ENCODE results near the gene TRPT1. TPM values are rescaled to one million over a fixed set of nuclear protein-coding genes. Genes with fewer than 3 reads are reported as not detected.

TRPT1 gene
- total and polyA plus RNA-seq, 7 donors: 49.6 to 131 (median 96.1) TPM

DNA sequence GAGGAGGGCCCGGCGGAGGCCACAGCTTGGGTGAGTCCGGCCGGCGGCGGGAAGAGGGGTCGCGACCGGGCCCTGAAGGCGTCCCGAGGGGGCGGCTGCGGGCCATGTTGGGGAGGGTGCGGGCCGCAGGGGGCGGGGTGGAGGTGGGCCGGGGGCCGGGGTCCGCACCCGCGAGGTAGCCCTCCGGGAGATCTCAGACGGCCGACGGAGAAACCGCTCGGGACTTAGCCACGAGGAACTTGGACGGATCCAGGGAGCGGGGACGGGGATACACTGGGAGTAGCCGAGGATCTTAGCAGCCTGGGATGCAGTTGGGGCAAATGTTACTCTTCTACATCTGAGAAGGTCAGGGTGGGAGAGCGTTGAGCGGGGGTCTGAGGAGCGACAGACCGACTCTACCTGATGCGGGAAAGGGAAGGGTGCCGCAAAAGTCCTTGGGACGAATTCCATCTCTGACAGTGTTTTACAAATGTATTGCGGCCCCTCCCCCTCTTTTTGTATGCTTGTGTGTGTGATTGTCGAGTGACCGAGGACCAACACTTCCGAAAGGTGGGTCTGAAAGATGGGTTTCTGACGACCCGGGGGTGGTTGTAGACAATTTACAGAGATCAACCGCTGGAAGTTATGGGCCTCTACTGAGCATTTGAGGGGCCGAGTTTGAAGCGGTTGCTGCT lies 39.4 kb downstream of the TRPT1 start:
- Histone ChIP-seq H3K27me3 (ENCODE audit: insufficient read depth in 3 of 3, low read length in 2 of 3) (no peaks in the 10 kb centered on the region), H3K36me3 (ENCODE audit: insufficient read depth in 1 of 2, low read depth in 1 of 2) (peaks cover 0 to 11% of the 10 kb centered on the region in 2 donors), H3K27ac (no peak overlapping the region), H3K4me3 (no peak overlapping the region), H3K9me3 (no peaks in the 10 kb centered on the region), H3K4me1 (peaks cover 47% of the 10 kb centered on the region)
- 1 to 3% (median 2%) methylated on average over 45 to 48 of the region's 48 CpGs for WGBS, 3 donors
- ATAC-seq: no peak
- no peak for TF ChIP-seq CTCF (IDR thresholded peaks at IDR 0.05)
- no peak for DNase-seq
- intact Hi-C loops (cut with DNase I): loop anchor here in 1 of 2 donors (5.0 kb wide), 1 partner anchor 41 kb away; the partner anchor contains the start of genes NUDT22 and TRPT1

GRCh38 chr11:64185693-64186491 lies 40.1 kb downstream of the TRPT1 start, which contains the start of gene STIP1:
Gene STIP1, plus strand, starts transcription at chr11:64186171. Its CDS starts 91 bp downstream, at chr11:64186262.
- Histone ChIP-seq H3K4me1 (peaks cover 53% of the 10 kb centered on the region), H3K27ac (no peak within 1 kb of the TSS), H3K27me3 (ENCODE audit: insufficient read depth in 3 of 3, low read length in 2 of 3) (no peaks in the 10 kb centered on the region), H3K36me3 (ENCODE audit: insufficient read depth in 1 of 2, low read depth in 1 of 2) (peaks cover 0 to 11% of the 10 kb centered on the region in 2 donors), H3K4me3 (peak within 1 kb of the TSS; percentile 73), H3K9me3 (no peaks in the 10 kb centered on the region)
- DNase-seq: peak; percentile 98 to 99
- peak; percentile 31 for TF ChIP-seq CTCF (IDR thresholded peaks at IDR 0.05)
- intact Hi-C loops (cut with DNase I): loop anchor here in 1 of 2 donors (5.0 kb wide), 1 partner anchor 41 kb away; the partner anchor contains the start of genes NUDT22 and TRPT1
- peak; percentile 83 to 88 (median 86) for ATAC-seq
- WGBS, 3 donors: 0% methylated on average over 48 to 74 of the region's 74 CpGs

DNA sequence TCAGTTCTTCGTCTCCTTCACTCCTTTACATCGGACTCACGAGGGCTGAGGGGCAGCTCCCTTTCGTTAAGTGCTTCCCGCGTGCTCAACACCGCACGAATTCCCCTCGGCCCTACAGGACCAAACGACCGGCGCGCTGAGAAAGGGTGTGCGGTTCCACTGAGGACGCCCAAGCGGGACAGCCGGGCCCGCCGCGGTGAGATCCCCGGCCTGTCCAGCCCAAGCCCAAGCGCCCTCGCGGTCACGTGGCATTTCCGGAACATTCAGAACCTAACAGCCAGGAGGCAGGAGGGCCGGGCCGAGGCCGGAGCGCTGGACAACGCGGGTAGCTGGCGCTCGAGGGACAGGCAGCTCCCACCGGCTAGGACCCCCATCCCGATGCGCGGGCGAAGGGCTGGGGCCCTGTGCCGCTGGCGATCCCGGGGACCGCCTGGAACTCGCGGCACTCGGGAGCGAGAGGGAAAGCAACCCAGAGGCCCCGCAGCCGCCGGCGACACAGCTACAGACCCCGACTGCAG lies 40.8 kb downstream of the TRPT1 start:
- intact Hi-C loops (cut with DNase I): loop anchor here in 1 of 2 donors (5.0 kb wide), 1 partner anchor 42 kb away; the partner anchor contains the start of genes NUDT22 and TRPT1
- peak; percentile 46 to 55 (median 54) for ATAC-seq
- H3K36me3 ChIP-seq (ENCODE audit: insufficient read depth in 1 of 2, low read depth in 1 of 2): peaks cover 0 to 11% of the 10 kb centered on the region in 2 donors
- H3K27me3 ChIP-seq (ENCODE audit: insufficient read depth in 3 of 3, low read length in 2 of 3): no peaks in the 10 kb centered on the region
- DNase-seq: peak; percentile 90 to 92
- no peak overlapping the region for H3K27ac ChIP-seq
- TF ChIP-seq CTCF (IDR thresholded peaks at IDR 0.05): peak; percentile 33
- 0 to 1% (median 0%) methylated on average over 48 to 52 of the region's 52 CpGs for WGBS, 3 donors
- peaks cover 59% of the 10 kb centered on the region for H3K4me1 ChIP-seq
- no peaks in the 10 kb centered on the region for H3K9me3 ChIP-seq
- H3K4me3 ChIP-seq: peak overlapping the region; percentile 73

DNA sequence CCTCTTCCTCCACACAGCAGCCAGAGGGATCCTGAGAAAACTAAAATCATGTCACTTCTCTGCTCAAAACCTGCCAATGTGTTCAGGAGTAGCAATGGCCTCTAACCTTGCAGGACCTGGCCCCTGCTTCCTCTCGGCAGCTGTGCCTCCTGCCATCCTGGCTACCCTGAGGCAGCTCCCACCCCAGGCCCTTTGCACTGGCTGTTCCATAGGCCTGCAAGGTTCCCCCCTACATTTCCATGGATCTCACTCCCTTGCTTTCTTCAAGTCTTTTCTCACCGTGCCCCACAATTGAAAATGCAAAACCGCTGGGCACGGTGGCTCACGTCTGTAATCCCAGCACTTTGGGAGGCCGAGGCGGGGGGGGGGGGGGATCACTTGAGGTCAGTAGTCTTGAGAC lies 42.1 kb downstream of the TRPT1 start:
- Histone ChIP-seq H3K9me3 (no peaks in the 10 kb centered on the region), H3K27me3 (ENCODE audit: insufficient read depth in 3 of 3, low read length in 2 of 3) (no peaks in the 10 kb centered on the region), H3K36me3 (ENCODE audit: insufficient read depth in 1 of 2, low read depth in 1 of 2) (peaks cover 0 to 5% of the 10 kb centered on the region in 2 donors), H3K4me3 (no peak overlapping the region), H3K4me1 (peaks cover 48% of the 10 kb centered on the region), H3K27ac (no peak overlapping the region)
- intact Hi-C loops (cut with DNase I): no loop called here
- no peak for TF ChIP-seq CTCF (IDR thresholded peaks at IDR 0.05)
- WGBS, 3 donors: 68 to 81% (median 77%) methylated on average over 6 to 7 of the region's 7 CpGs
- ATAC-seq: no peak
- no peak for DNase-seq
